LoVo (cell line): ENCODE measurements around the gene ADCY4.

Experiments used
- DNase-seq: peaks from one replicate; pipeline ENCODE4 v3.0.0-alpha.2; 2016; ENCODE audit warnings: low spot score

The ADCY4 gene

GRCh38 chr14:24315807-24316596 lies 18.9 kb downstream of the ADCY4 start:
- DNase-seq = peak; percentile 20

- no peak for DNase-seq
Measured at GRCh38 chr14:24315243-24315806, 19.5 kb downstream of the ADCY4 start.

GRCh38 chr14:24314377-24315193 lies 20.3 kb downstream of the ADCY4 start:
- DNase-seq = no peak

GRCh38 chr14:24313913-24314312 lies 21.0 kb downstream of the ADCY4 start:
- DNase-seq = no peak

GRCh38 chr14:24312736-24313507 lies 21.9 kb downstream of the ADCY4 start:
- no peak for DNase-seq

- DNase-seq = no peak
Measured at GRCh38 chr14:24311837-24312615, 22.8 kb downstream of the ADCY4 start.

GRCh38 chr14:24310646-24311604 lies 23.9 kb downstream of the ADCY4 start, which contains the start of gene LTB4R:
TSS of gene LTB4R (plus strand) at chr14:24311502. CDS start at chr14:24315652, 4,150 bp downstream.
- no peak for DNase-seq

GRCh38 chr14:24310265-24310645 lies 24.6 kb downstream of the ADCY4 start:
- DNase-seq = no peak

- DNase-seq = no peak
Measured at GRCh38 chr14:24309538-24310264, 25.2 kb downstream of the ADCY4 start, which contains the start of gene LTB4R2. TSS of gene LTB4R2 (plus strand) at chr14:24310140. CDS start at chr14:24310665, 525 bp downstream.

GRCh38 chr14:24308342-24309124 lies 26.3 kb downstream of the ADCY4 start:
- DNase-seq = no peak

- peak; percentile 80 for DNase-seq
Measured at GRCh38 chr14:24307575-24308341, 27.1 kb downstream of the ADCY4 start, which contains the start of gene CIDEB. TSS of gene CIDEB (minus strand) at chr14:24307977. CDS start at chr14:24307858, 119 bp downstream.

- no peak for DNase-seq
Measured at GRCh38 chr14:24307156-24307574, 27.7 kb downstream of the ADCY4 start.

GRCh38 chr14:24304019-24304387 lies 30.9 kb downstream of the ADCY4 start:
- no peak for DNase-seq

- DNase-seq = no peak
Measured at GRCh38 chr14:24300326-24300980, 34.4 kb downstream of the ADCY4 start.

GRCh38 chr14:24299255-24300191 lies 35.3 kb downstream of the ADCY4 start, which contains the start of the genes DHRS1 and NOP9:
TSS of gene DHRS1 (minus strand) at chr14:24299780. CDS start at chr14:24299106, 674 bp downstream.
TSS of gene NOP9 (plus strand) at chr14:24299850. CDS start at chr14:24299955, 105 bp downstream.
- peak; percentile 94 for DNase-seq

- DNase-seq = peak; percentile 57
Measured at GRCh38 chr14:24298892-24299254, 36.0 kb downstream of the ADCY4 start.
